ENCODE measurements around the gene PSMF1.

GRCh38 chr20:1173698-1174097 is 55.3 kb downstream of the PSMF1 start:
- TF ChIP-seq, protein P1, sequence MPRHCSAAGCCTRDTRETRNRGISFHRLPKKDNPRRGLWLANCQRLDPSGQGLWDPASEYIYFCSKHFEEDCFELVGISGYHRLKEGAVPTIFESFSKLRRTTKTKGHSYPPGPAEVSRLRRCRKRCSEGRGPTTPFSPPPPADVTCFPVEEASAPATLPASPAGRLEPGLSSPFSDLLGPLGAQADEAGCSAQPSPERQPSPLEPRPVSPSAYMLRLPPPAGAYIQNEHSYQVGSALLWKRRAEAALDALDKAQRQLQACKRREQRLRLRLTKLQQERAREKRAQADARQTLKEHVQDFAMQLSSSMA (CRISPR knock-in tag; IDR thresholded peaks at IDR 0.05) = no peak
- TF ChIP-seq FOSL1 (CRISPR knock-in tag; IDR thresholded peaks at IDR 0.05; ENCODE audit: borderline replicate concordance) = no peak
- no peak for TF ChIP-seq MAFK (conservative IDR thresholded peaks at IDR 0.05 in 1 of 2, IDR thresholded peaks at IDR 0.05 in 1 of 2; ENCODE audit: low read length in 2 of 2)
- no peak for TF ChIP-seq ZNF274 (CRISPR knock-in tag; IDR thresholded peaks at IDR 0.05)
- no peak for TF ChIP-seq JUN (CRISPR knock-in tag; IDR thresholded peaks at IDR 0.05)
